Activated CD8-positive, alpha-beta memory T cell treated with anti-CD3 and anti-CD28 coated beads, Interleukin-2, amount 10 ng/mL, durations not matched to agents 7 days and 5 days (primary cell): ENCODE measurements around the gene HOXA5. TPM values are rescaled to one million over a fixed set of nuclear protein-coding genes. Genes with fewer than 3 reads are reported as not detected.
A peak's percentile ranks its signal among the peaks of the same experiment; 100 is the strongest.

Experiments used
- ATAC-seq: fragments of 150-1000 bp; cut with Tn5 transposase; one replicate; pipeline ENCODE4 v1.10.0; 2021; ENCODE audit warnings: moderate library complexity
- CTCF ChIA-PET: fragments of 350-600 bp; sonication (Branson Sonifier 250); formaldehyde crosslinking; loops from one replicate; lab custom pipeline; 2021; ENCODE audit warnings: antibody characterized with exemption; lab: Charles Lee
- DNase-seq: peaks from one replicate; pipeline ENCODE4 v3.0.0-alpha.2; 2020
- H3K27ac Mint-ChIP-seq: one replicate; pipeline ENCODE4 v1.8.0; 2021; ENCODE audit warnings: mild to moderate bottlenecking, mixed read lengths
- H3K27me3 Mint-ChIP-seq: one replicate; pipeline ENCODE4 v1.8.0; 2021; ENCODE audit warnings: mixed read lengths
- H3K36me3 Mint-ChIP-seq: one replicate; pipeline ENCODE4 v1.8.0; 2021; ENCODE audit warnings: mild to moderate bottlenecking, mixed read lengths
- H3K4me1 Mint-ChIP-seq: one replicate; pipeline ENCODE4 v1.8.0; 2021; ENCODE audit warnings: mixed read lengths
- H3K4me3 Mint-ChIP-seq: one replicate; pipeline ENCODE4 v1.8.0; 2021; ENCODE audit warnings: mild to moderate bottlenecking, moderate library complexity, mixed read lengths
- H3K9me3 Mint-ChIP-seq: one replicate; pipeline ENCODE4 v1.8.0; 2022; ENCODE audit warnings: low read depth, mixed read lengths
- total RNA-seq, 2 experiments: library from RNA; stranded (reverse); gene quantifications; one replicate each; pipeline ENCODE4 v1.2.3, GENCODE V29; 2021

The HOXA5 gene
- total RNA-seq, 2 experiments from 2014 or later: not detected

- DNase-seq: no peak
- no peak for ATAC-seq
- peaks cover 2% of the 10 kb centered on the region for H3K36me3 Mint-ChIP-seq
- H3K27ac Mint-ChIP-seq: peak overlapping the region; percentile 35
- peaks cover 81% of the 10 kb centered on the region for H3K27me3 Mint-ChIP-seq
- peaks cover 7% of the 10 kb centered on the region for H3K4me1 Mint-ChIP-seq
- CTCF ChIA-PET: interaction anchor here (1.0 to 1.7 kb wide), 4 partner anchors 11 to 40 kb away, joined by 3 to 5 read pairs (median 4); no protein-coding TSS in a partner anchor
- H3K4me3 Mint-ChIP-seq: no peak overlapping the region
- no peaks in the 10 kb centered on the region for H3K9me3 Mint-ChIP-seq
Measured at GRCh38 chr7:27171637-27172314, 28.3 kb upstream of the HOXA5 start.

GRCh38 chr7:27171325-27171636 is 27.8 kb upstream of the HOXA5 start:
- Mint-ChIP-seq H3K27ac (peak overlapping the region; percentile 35), H3K36me3 (peaks cover 2% of the 10 kb centered on the region), H3K9me3 (no peaks in the 10 kb centered on the region), H3K27me3 (peaks cover 81% of the 10 kb centered on the region), H3K4me3 (no peak overlapping the region), H3K4me1 (peaks cover 7% of the 10 kb centered on the region)
- DNase-seq (no peak), ATAC-seq (no peak)
- CTCF ChIA-PET: interaction anchor here (1.0 to 1.7 kb wide), 3 partner anchors 10 to 40 kb away, joined by 3 to 5 read pairs (median 3); no protein-coding TSS in a partner anchor

GRCh38 chr7:27170426-27171324 is 27.2 kb upstream of the HOXA5 start:
- Mint-ChIP-seq H3K9me3 (no peaks in the 10 kb centered on the region), H3K4me3 (no peak overlapping the region), H3K27ac (no peak overlapping the region), H3K4me1 (peaks cover 7% of the 10 kb centered on the region), H3K36me3 (peaks cover 2% of the 10 kb centered on the region), H3K27me3 (peaks cover 82% of the 10 kb centered on the region)
- no peak for DNase-seq
- CTCF ChIA-PET: interaction anchor here (1.0 to 1.7 kb wide), 2 partner anchors 10 to 41 kb away, joined by 3 to 5 read pairs; no protein-coding TSS in a partner anchor
- ATAC-seq: no peak

- no peak overlapping the region for H3K4me3 Mint-ChIP-seq
- DNase-seq: no peak
Measured at GRCh38 chr7:27169658-27170425, 26.4 kb upstream of the HOXA5 start.

GRCh38 chr7:27168265-27168947 is 24.9 kb upstream of the HOXA5 start:
- Mint-ChIP-seq H3K36me3 (peaks cover 2% of the 10 kb centered on the region), H3K9me3 (no peaks in the 10 kb centered on the region), H3K27ac (peak overlapping the region; percentile 40), H3K4me3 (no peak overlapping the region), H3K4me1 (peaks cover 7% of the 10 kb centered on the region), H3K27me3 (peaks cover 87% of the 10 kb centered on the region)
- DNase-seq: no peak
- ATAC-seq: no peak
- CTCF ChIA-PET: interaction anchor here (1.0 to 1.4 kb wide), 2 partner anchors 12 to 18 kb away, joined by 3 to 5 read pairs; no protein-coding TSS in a partner anchor

More at GRCh38 chr7:27169658-27170425, 26.4 kb upstream of the HOXA5 start:
- Mint-ChIP-seq H3K36me3 (peaks cover 2% of the 10 kb centered on the region), H3K27me3 (peaks cover 79% of the 10 kb centered on the region), H3K27ac (no peak overlapping the region), H3K9me3 (no peaks in the 10 kb centered on the region), H3K4me1 (peaks cover 7% of the 10 kb centered on the region)
- CTCF ChIA-PET: no interaction called here
- ATAC-seq: no peak

- H3K9me3 Mint-ChIP-seq: no peaks in the 10 kb centered on the region
- no peak overlapping the region for H3K4me3 Mint-ChIP-seq
- no peak for ATAC-seq
- H3K27me3 Mint-ChIP-seq: peaks cover 90% of the 10 kb centered on the region
- peak overlapping the region; percentile 40 for H3K27ac Mint-ChIP-seq
- peaks cover 7% of the 10 kb centered on the region for H3K4me1 Mint-ChIP-seq
- DNase-seq: no peak
- H3K36me3 Mint-ChIP-seq: peaks cover 2% of the 10 kb centered on the region
- CTCF ChIA-PET: interaction anchor here (1.0 to 1.4 kb wide), 2 partner anchors 12 to 17 kb away, joined by 3 to 5 read pairs; no protein-coding TSS in a partner anchor
Measured at GRCh38 chr7:27167916-27168264, 24.4 kb upstream of the HOXA5 start.

- CTCF ChIA-PET: interaction anchor here (1.0 to 2.1 kb wide), 3 partner anchors 10 to 16 kb away, joined by 3 to 6 read pairs (median 3); partner anchors contain the start of gene HOXA7
- H3K9me3 Mint-ChIP-seq: no peaks in the 10 kb centered on the region
- H3K27ac Mint-ChIP-seq: peak overlapping the region; percentile 40
- no peak overlapping the region for H3K4me3 Mint-ChIP-seq
- peaks cover 91% of the 10 kb centered on the region for H3K27me3 Mint-ChIP-seq
- H3K36me3 Mint-ChIP-seq: peaks cover 2% of the 10 kb centered on the region
- peaks cover 3% of the 10 kb centered on the region for H3K4me1 Mint-ChIP-seq
- no peak for DNase-seq
- no peak for ATAC-seq
Measured at GRCh38 chr7:27166531-27167505, 23.3 kb upstream of the HOXA5 start.

- Mint-ChIP-seq H3K36me3 (no peaks in the 10 kb centered on the region), H3K9me3 (no peaks in the 10 kb centered on the region), H3K27ac (peak overlapping the region; percentile 77), H3K4me3 (no peak overlapping the region), H3K27me3 (peaks cover 86% of the 10 kb centered on the region), H3K4me1 (peaks cover 1% of the 10 kb centered on the region)
- no peak for ATAC-seq
- CTCF ChIA-PET: interaction anchor here (1.1 to 2.1 kb wide), 2 partner anchors 9 to 13 kb away, joined by 3 to 6 read pairs; partner anchors contain the start of gene HOXA7
- no peak for DNase-seq
Measured at GRCh38 chr7:27165996-27166530, 22.6 kb upstream of the HOXA5 start.

- Mint-ChIP-seq H3K36me3 (no peaks in the 10 kb centered on the region), H3K27me3 (peaks cover 84% of the 10 kb centered on the region), H3K4me1 (peaks cover 2% of the 10 kb centered on the region), H3K9me3 (no peaks in the 10 kb centered on the region), H3K27ac (peak within 1 kb of the TSS; percentile 77), H3K4me3 (no peak within 1 kb of the TSS)
- DNase-seq (no peak), ATAC-seq (no peak)
- CTCF ChIA-PET: interaction anchor here (2.1 kb wide), 1 partner anchor 9 kb away, joined by 6 read pairs; the partner anchor contains the start of gene HOXA7
Measured at GRCh38 chr7:27165089-27165995, 21.9 kb upstream of the HOXA5 start, which contains the start of gene HOXA9. Gene HOXA9 (minus strand): TSS chr7:27165537. CDS start chr7:27165457, 80 bp downstream.

GRCh38 chr7:27164367-27165088 is 21.0 kb upstream of the HOXA5 start:
- Mint-ChIP-seq H3K27ac (no peak overlapping the region), H3K4me3 (no peak overlapping the region), H3K36me3 (no peaks in the 10 kb centered on the region), H3K27me3 (peaks cover 86% of the 10 kb centered on the region), H3K4me1 (peaks cover 6% of the 10 kb centered on the region), H3K9me3 (no peaks in the 10 kb centered on the region)
- DNase-seq (no peak), ATAC-seq (no peak)
- CTCF ChIA-PET: interaction anchor here (2.1 to 2.3 kb wide), 2 partner anchors 8 to 14 kb away, joined by 6 to 15 read pairs; partner anchors contain the start of gene HOXA7
